Gastroesophageal sphincter (tissue), 4 donors: Measurements from ENCODE around the gene CISH. TPM values are rescaled to one million over a fixed set of nuclear protein-coding genes. Genes with fewer than 3 reads are reported as not detected.

Source experiments
- ATAC-seq: fragments of 150-250 bp; one replicate; pipeline ENCODE4 v1.9.1; 2016; ENCODE audit warnings: mild to moderate bottlenecking, moderate library complexity
- H3K27ac ChIP-seq, 4 donors: fragments of 200-600 bp; sonication (generic) in 3 of 4; 1 replicate in 3 of 4; 2 replicates in 1 of 4; pipeline ENCODE4 v1.5.1; 2016 to 2019
- H3K27me3 ChIP-seq: fragments of 200-600 bp; sonication (generic); one replicate; pipeline ENCODE4 v1.5.1; 2019
- H3K36me3 ChIP-seq, 2 donors: fragments of 200-600 bp; sonication (generic); one replicate each; pipeline ENCODE4 v1.5.1; 2019; ENCODE audit warnings: control low read depth in 1 of 2
- H3K4me1 ChIP-seq, 3 donors: fragments of 200-600 bp; sonication (generic); 1 replicate in 2 of 3; 2 replicates in 1 of 3; pipeline ENCODE4 v1.5.1; 2016 to 2019; ENCODE audit warnings: control low read depth in 2 of 3
- H3K4me3 ChIP-seq, 2 donors: fragments of 200-600 bp; sonication (generic); one replicate each; pipeline ENCODE4 v1.5.1; 2019; ENCODE audit warnings: mild to moderate bottlenecking in 1 of 2, moderate library complexity in 1 of 2
- H3K9me3 ChIP-seq, 3 donors: fragments of 200-600 bp; sonication (generic); one replicate each; pipeline ENCODE4 v1.5.1; 2017 to 2019; ENCODE audit warnings: control low read depth in 2 of 3
- EP300 ChIP-seq: sonication (generic); formaldehyde crosslinking; IDR thresholded peaks from one replicate; pipeline ENCODE4 v1.6.1; 2017; ENCODE audit warnings: antibody characterized with exemption, mild to moderate bottlenecking
- POLR2A ChIP-seq, 2 donors: fragments of 450-650 bp; IDR thresholded peaks; one replicate each; pipeline ENCODE4 v1.6.1; 2017; ENCODE audit warnings: antibody characterized with exemption in 2 of 2, mild to moderate bottlenecking in 2 of 2, moderate library complexity in 1 of 2
- POLR2AphosphoS5 ChIP-seq: sonication (generic); formaldehyde crosslinking; IDR thresholded peaks from one replicate; pipeline ENCODE4 v1.6.1; 2017; ENCODE audit warnings: antibody characterized with exemption
- WGBS, 2 donors: methylation state at CpG; one replicate each; pipeline ENCODE4 v1.1.5; 2018; ENCODE audit warnings: low coverage in 1 of 2; 5-methylcytosine and 5-hydroxymethylcytosine counted together
- total RNA-seq, 4 donors: library from RNA; depleted of rRNA; stranded (reverse); fragments of >200 nt; gene quantifications; one replicate each; pipeline ENCODE4 v1.1.0, GENCODE V29; 2016
- TF ChIP-seq, protein P1 (sequence below), 4 experiments: fragments of 200-600 bp in 2 of 4; fragments of 450-650 bp in 2 of 4; sonication (generic) in 1 of 4; IDR thresholded peaks; one replicate each; pipeline ENCODE4 v1.5.1; 2017 to 2019; ENCODE audit warnings: antibody characterized with exemption in 4 of 4, mild to moderate bottlenecking in 2 of 4, moderate library complexity in 2 of 4

CISH gene, protein sequence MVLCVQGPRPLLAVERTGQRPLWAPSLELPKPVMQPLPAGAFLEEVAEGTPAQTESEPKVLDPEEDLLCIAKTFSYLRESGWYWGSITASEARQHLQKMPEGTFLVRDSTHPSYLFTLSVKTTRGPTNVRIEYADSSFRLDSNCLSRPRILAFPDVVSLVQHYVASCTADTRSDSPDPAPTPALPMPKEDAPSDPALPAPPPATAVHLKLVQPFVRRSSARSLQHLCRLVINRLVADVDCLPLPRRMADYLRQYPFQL
- 1 to 10 TPM in 3 of 4 donors, under 1 TPM in 1; 0.99 to 9.3 (median 3.6) TPM for total RNA-seq

DNA sequence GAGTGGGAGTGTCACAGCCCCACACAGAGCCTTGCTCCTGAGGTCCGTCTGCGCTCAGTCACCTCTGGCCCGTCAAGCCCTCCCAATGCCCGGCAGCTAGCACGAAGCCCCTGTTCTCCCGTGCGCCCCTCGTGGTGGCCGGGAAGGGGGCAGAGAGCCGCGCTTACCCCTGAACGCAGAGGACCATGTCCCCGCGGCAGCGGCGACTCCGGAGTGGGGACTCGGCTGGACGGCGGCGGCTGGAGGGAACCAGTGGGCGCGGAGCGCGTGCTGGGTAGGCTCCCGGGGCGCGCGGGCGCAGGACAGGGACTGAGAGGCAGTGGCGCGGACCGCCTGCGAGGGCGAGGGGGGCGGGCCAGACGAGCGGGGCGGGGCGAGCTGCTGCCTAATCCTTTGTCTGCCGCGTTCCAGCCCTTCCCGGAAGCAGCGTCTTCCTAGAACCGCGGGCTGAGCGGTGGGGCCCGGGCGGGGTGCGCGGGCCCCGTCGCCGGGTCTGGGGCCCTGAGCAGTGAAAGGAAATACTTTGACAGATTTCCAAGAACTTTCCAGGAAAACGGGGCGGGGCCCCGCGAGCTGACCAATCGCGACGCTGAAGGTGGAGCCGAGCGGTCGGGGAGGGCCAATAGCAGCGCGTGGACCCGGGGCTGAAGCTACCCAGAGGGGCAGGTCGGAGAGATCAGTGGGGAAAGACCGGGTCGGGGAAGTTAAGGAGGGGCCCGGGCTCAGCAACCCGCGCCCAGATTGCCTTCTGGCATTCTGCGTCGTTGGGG, at the start of gene CISH:
CISH (minus strand) TSS at position 311 of the 770 bp plus-strand sequence; CDS start at position 187, 124 bp downstream.
- TF ChIP-seq EP300 (no peak), POLR2A (IDR thresholded peaks at IDR 0.05) (peak; percentile 59 to 68), POLR2AphosphoS5 (peak; percentile 79)
- TF ChIP-seq, protein P1, sequence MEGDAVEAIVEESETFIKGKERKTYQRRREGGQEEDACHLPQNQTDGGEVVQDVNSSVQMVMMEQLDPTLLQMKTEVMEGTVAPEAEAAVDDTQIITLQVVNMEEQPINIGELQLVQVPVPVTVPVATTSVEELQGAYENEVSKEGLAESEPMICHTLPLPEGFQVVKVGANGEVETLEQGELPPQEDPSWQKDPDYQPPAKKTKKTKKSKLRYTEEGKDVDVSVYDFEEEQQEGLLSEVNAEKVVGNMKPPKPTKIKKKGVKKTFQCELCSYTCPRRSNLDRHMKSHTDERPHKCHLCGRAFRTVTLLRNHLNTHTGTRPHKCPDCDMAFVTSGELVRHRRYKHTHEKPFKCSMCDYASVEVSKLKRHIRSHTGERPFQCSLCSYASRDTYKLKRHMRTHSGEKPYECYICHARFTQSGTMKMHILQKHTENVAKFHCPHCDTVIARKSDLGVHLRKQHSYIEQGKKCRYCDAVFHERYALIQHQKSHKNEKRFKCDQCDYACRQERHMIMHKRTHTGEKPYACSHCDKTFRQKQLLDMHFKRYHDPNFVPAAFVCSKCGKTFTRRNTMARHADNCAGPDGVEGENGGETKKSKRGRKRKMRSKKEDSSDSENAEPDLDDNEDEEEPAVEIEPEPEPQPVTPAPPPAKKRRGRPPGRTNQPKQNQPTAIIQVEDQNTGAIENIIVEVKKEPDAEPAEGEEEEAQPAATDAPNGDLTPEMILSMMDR (IDR thresholded peaks at IDR 0.05): peak in 3 of 4 experiments; percentile 42 to 50 (median 47)
- peaks cover 0 to 82% (median 28%) of the 10 kb centered on the region in 3 donors for H3K4me1 ChIP-seq
- H3K36me3 ChIP-seq: peaks cover 0 to 20% of the 10 kb centered on the region in 2 donors
- H3K27ac ChIP-seq: peak within 1 kb of the TSS; percentile 37 to 90 (median 82)
- no peaks in the 10 kb centered on the region for H3K9me3 ChIP-seq
- WGBS, 2 donors: 0% methylated on average over 6 of the region's 75 CpGs; no CpG with 5 or more reads in 1 of the 2 donors
- H3K27me3 ChIP-seq: no peaks in the 10 kb centered on the region
- peak within 1 kb of the TSS; percentile 49 to 66 for H3K4me3 ChIP-seq
- peak; percentile 86 for ATAC-seq

DNA sequence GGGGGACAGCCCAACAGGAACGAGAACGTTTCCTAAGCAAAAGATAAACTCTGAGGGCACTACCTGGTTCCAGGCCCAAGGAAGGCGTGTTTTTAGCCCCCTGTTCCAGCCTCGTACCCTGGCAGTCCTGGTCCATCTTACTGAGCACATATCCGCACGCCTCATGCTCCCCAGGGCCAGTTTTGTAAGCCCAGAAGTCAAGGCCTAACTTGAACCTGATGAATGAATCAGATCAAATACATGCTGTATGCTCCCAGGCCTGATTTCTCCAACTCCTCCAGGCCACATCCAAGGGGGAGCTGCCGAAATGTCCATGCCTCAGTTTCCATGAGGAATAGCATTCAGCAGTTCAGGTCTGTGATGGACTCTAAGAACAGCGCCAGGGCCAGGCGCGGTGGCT, 48.8 kb upstream of the CISH start:
- no peak overlapping the region for H3K27ac ChIP-seq
- ATAC-seq: no peak
- TF ChIP-seq EP300: no peak
- H3K9me3 ChIP-seq: no peaks in the 10 kb centered on the region
- no peak overlapping the region for H3K4me3 ChIP-seq
- H3K4me1 ChIP-seq: no peaks in the 10 kb centered on the region
- 86% methylated on average over 3 to 4 of the region's 10 CpGs for WGBS, 2 donors
- no peaks in the 10 kb centered on the region for H3K36me3 ChIP-seq
- H3K27me3 ChIP-seq: no peaks in the 10 kb centered on the region

DNA sequence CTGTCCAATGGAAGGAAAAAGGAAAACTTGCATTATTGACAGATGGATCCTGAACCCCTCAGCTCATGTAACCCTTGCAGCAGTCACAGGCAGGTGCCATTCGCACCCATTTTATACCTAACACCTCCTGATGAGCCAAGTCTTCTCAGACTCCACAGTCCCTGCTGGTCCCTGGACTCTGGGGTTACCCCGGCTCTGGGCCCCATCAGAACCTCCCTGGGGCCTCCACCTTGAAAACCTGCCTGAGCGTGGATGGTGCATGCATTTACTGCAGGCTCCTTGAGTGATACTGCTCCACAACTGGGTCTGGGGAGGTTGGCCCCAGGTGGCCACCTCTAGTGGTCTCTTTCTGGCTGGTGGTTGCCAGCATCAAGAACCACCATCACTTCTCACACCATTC, 47.3 kb upstream of the CISH start:
- WGBS, 2 donors: 100% methylated on average over 2 of the region's 3 CpGs; no CpG with 5 or more reads in 1 of the 2 donors
- H3K27ac ChIP-seq: no peak overlapping the region
- no peaks in the 10 kb centered on the region for H3K4me1 ChIP-seq
- no peak for ATAC-seq
- TF ChIP-seq POLR2AphosphoS5: no peak
- TF ChIP-seq, protein P1 (IDR thresholded peaks at IDR 0.05): no peak
- no peak for TF ChIP-seq POLR2A (IDR thresholded peaks at IDR 0.05)
- TF ChIP-seq EP300: no peak
- no peaks in the 10 kb centered on the region for H3K27me3 ChIP-seq
- no peaks in the 10 kb centered on the region for H3K9me3 ChIP-seq
- H3K4me3 ChIP-seq: no peak overlapping the region
- no peaks in the 10 kb centered on the region for H3K36me3 ChIP-seq

DNA sequence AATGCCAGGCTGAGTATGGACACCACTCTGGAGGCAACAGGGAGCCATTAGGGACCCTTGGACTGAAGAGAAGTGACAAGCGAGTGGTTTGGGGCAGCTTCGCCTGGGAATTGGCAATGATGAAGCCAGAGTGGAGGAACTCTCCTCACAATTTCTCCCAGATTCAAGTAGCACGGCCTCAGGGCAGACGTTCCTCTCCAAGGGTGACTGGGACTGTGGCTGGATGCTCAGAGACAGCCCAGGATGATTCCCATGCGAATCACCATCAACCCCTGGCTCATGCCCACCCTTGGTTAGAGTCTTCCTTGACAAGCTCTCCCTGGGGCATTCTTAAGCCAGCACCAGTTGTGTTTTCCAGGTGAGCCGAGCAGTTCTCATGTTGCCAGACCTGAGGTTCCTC, 46.8 kb upstream of the CISH start:
- H3K36me3 ChIP-seq: no peaks in the 10 kb centered on the region
- no peak for ATAC-seq
- H3K4me1 ChIP-seq: no peaks in the 10 kb centered on the region
- no peak overlapping the region for H3K27ac ChIP-seq
- WGBS, 2 donors: 94 to 100% methylated on average over 1 to 2 of the region's 6 CpGs
- TF ChIP-seq POLR2AphosphoS5: no peak
- TF ChIP-seq EP300: no peak
- no peak for TF ChIP-seq POLR2A (IDR thresholded peaks at IDR 0.05)
- TF ChIP-seq, protein P1 (IDR thresholded peaks at IDR 0.05): no peak
- H3K9me3 ChIP-seq: no peaks in the 10 kb centered on the region
- no peak overlapping the region for H3K4me3 ChIP-seq
- no peaks in the 10 kb centered on the region for H3K27me3 ChIP-seq

DNA sequence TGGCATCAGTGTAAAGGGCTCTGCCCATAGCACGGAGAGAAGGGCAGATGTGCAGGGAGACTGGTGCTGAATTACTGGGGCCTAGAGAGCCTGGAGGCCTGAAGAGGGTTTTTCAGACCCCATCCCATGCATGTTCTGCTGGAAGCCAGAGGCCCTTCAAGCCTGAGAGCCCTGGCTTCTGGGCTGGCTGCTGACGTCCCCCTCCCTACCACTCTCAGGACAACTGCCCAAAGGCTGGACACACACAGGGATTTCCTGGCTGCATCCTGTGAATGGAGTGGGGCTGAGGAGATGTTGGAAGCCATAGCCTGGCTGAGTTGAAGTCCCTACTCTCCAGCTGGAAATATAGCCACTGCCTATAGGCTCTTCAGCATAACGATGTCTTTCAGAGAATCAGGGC, 46.2 kb upstream of the CISH start:
- no peaks in the 10 kb centered on the region for H3K4me1 ChIP-seq
- 60 to 64% methylated on average over 1 of the region's 3 CpGs for WGBS, 2 donors
- H3K27me3 ChIP-seq: no peaks in the 10 kb centered on the region

More for the DNA sequence above, 46.2 kb upstream of the CISH start:
- Histone ChIP-seq H3K4me3 (no peak overlapping the region), H3K27ac (no peak overlapping the region), H3K9me3 (no peaks in the 10 kb centered on the region), H3K36me3 (no peaks in the 10 kb centered on the region)
- TF ChIP-seq EP300 (no peak), POLR2AphosphoS5 (no peak), POLR2A (IDR thresholded peaks at IDR 0.05) (no peak)
- ATAC-seq: no peak
